Stimulated activated CD8-positive, alpha-beta memory T cell treated with anti-CD3 and anti-CD28 coated beads, Interleukin-4, amount 100 ng/mL, for 48 hours (primary cell): ENCODE data around the gene COMMD8.
"Not testable (repeated sequence)": the region's sequence is repeated elsewhere in the genome, so short reads cannot be mapped to it uniquely, and the experiment has no call there.

Experiments used
- DNase-seq: peaks from one replicate; pipeline ENCODE4 v3.0.0-alpha.2; 2020

Gene COMMD8

DNA sequence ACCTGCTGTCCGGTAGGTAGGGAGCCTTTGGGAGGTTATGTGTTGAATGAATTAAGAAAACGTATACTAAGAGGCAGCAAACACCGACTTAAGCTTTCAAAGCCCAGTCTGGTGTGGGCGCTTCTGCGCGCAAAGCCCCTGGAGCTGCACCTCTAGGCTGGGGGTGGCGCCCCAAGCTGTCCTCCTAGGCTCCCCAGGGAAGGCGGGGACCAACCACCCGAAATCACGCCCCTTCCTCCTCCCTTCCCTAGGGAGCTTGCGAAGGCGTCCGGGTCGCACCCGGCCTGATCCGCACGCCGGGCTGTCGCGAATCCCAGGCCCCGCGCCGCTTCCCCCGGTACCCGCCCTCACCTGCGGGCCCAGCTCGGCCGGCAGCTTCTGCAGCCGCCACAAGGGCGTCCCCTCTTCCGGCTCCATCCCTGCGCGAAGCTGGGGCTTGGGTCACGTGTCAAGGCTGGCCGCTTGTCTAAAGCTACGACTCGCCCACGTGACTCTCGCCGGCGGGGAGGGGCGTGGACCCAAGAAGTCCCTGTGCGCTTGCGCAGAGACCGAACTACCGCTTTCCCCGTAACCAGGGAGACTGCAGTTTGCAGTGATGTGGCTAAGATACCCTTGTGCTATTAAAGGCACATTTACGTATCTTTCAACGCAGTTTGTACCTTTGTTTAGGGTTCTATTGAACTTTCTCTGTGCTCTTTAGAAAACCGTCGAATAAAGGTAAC, at the start of gene COMMD8:
COMMD8 (minus strand) TSS at position 468 of the 722 bp plus-strand sequence; CDS start at position 417, 51 bp downstream.
- peak; percentile 97 for DNase-seq

DNA sequence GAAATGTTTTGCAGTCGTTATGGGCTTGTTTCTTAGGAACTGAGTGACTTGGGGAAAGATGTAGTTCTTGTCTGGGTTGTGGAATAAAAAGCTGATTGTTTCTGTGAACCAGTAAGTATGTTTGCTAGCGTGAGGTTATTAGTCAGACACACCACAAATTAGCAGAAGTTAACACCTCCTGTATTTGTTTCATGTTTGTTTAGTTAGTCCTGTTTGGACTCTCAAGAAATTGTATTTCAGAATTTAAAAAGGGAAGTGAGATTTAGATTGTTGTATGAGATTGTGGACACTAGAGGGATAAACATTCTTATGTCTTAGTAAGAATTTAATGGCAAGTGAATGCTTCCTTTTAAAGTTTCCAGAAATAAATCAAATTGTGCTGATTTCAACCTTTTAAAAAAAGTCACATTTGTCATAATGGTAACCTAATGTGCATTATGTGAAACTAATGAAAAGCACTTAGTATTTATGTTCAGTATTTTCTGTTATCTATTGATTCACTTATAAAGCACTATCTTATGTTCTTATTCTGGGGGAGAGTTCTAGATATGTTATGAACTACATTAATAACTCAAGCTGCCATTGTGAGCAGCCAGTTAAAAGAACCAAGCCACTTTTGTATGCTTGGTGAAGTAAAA, 47.1 kb upstream of the COMMD8 start:
- no peak for DNase-seq

DNA sequence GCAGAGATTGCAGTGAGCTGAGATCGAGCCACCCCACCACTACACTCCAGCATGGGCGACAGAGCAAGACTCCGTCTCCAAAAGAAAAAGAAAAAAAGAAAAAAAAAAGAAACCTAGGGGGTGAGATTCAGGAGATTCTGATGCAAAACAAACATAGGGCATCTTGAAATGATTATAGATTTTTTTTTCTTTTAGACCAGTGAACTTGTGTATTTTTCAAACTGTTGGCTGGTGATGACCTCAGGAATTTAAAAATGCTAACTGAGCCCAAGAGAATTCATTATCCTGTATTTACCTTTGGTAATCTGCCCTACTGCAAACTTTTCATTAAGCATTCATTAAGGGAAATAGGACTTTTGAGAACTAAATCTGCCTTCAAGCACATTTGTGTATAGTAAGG, 42.2 kb upstream of the COMMD8 start:
- DNase-seq, result no peak

DNA sequence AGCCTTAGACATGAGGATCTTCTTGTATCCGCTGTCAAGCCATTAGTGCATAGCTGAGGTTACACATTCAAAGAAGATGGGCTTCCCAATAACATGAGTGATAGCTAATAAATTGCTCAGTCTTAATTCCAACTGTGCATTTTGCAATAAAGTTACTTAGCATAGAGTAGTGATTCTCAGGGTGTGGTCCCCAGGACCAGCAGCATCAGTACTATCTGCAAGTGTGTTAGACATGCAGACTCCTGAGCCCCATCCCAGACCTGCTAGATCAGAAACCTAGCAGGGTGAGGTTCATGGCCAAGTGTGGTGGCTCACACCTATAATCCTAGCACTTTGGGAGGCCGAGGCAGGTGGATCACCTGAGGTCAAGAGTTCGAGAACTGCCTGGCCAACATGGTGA, 41.6 kb upstream of the COMMD8 start:
- DNase-seq, result no peak

DNA sequence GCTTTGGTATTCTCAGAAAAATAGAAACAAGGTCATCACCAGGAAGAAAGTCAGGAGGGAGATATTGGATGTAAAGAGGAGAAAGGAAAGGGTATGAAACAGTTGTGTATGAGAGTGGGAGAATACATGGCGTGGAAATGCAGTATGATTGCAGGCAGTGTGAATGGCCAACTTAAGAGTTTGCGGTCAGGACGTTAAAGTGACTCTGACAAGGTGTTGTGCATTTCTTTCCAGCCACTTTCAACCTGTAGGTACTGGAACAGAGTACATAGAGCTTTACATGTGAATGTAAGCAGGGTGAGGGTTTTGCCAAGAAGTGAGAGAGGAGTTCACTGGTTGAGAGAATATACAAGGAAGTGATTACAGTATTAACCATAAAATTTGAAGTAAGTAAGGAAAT, 37.3 kb upstream of the COMMD8 start:
- DNase-seq, result no peak

DNA sequence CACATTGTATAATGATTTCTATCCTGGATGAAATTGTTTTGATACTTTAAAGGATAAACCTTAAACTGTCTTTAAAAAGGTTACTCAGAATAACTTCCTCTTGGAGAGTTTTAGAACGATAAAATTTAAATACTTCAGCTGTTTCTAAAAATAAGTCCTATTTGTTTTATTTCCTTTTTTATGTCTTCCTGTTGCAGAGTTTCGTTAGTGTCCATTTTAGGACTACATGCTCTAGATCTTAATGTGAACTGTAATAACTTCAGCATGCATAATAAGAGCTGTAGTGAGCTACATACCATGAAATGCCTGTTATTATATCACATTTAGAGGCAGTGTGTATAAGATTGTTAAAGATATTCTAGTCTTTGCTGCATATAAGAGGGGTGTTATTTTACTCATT, 36.2 kb upstream of the COMMD8 start:
- no peak for DNase-seq

DNA sequence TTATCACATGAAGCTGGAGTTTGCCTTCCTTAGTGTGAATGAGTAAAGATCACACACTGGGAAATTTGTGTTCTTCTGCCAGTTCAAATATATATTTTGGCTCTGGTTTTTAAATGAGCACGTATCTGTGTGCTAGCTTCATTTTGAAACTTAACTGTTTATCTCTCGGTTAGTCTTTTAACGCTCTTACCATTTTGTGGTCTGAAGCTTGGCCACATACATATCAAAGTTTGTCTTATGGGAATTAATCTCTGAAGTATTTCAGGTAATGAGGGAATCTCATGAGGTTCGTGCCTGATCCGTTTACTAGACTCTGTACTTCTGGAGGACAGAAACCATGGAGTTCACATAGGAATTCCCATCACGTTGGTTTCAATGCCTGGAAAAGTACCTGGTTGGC, 35.4 kb upstream of the COMMD8 start:
- DNase-seq, result no peak

DNA sequence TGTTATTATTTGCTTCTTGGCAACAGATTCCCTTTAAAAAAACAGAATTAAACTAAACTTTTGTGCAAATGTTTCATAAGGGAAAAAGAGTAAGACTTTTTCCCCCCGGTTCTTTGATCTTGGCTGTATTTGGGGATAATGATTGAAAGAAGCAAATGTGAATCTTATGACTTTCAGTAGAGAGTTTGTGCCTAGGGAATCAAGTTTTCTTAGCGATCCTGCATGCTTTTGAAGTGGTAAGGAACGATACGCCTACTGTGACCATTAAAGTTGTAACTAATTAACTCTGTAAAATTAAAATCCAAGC, 30.6 kb upstream of the COMMD8 start:
- no peak for DNase-seq

DNA sequence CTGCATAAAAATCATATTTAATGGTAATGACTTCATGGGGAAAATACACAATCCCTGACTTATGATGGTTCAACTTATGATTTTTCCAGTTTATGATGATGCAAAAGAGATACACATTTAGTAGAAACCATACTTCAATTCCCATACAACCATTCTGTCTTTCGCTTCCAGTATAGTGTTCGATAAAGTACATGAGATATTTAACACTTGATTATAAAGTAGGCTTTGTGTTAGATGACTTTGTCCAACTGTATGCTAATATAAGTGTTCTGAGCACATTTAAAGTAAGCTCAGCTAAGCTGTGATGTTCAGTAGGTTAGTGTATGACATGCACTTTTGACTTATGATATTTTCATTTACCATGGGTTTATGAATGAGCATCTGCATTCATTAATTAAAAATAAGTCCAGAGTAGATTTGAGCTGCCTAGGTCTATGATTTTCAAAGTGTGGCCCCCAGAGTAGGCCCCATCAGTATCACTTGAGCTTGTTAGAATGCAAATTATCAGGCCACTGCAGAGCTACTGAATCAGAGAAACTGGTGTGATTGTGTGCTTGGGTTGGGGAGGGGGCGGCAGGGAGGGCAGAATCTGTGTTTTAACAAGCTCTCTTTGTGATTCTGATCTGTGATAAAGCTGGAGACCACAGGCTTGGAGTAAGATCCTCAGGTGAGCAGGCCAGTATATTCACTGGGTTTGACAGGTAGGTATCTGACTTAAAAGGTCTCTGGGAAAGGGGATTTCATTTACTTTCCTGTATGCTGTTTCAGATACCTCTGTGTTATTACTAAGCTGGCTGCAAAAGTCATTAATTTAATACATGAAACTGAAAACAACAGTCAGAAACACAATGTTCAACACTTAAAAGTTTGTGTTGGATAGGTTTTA, 30.0 kb upstream of the COMMD8 start:
- DNase-seq, result no peak

DNA sequence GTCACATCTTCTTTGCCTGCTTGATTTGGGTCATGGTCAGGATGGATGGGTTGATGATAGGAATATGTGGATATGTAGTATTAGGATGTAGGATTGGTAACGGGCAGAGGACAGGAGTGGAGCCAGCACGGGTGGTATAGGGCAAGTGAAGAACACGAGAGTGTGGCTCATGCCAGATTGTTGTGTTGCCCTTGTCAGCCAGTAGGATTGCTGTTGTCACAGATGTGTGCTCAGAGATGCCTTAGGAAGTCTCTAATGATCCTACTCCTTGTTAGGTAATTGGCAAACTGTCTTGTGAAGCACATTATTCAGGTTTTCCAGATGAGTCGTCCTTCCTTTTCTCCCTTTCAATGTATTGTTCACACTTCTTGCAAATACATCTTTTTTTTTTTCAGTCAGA, 27.0 kb upstream of the COMMD8 start:
- peak; percentile 28 for DNase-seq

DNA sequence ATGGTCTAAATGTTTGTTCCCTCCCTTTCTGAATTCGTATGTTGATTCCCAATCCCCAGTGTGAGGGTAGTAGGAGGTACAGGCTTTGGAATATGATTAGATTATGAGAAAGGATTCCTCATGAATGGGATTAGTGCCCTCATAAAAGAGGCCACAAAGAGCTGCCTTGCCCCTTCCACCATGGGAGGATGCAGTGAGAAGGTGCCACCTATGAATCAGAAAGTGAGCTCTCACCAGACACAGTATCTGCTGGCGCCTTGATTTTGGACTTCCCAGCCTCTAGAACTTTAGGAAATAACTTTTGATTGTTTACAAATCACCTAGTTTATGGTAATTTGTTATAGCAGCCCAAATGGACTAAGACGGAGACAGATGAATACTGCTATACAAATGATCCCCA, 25.2 kb upstream of the COMMD8 start:
- no peak for DNase-seq

DNA sequence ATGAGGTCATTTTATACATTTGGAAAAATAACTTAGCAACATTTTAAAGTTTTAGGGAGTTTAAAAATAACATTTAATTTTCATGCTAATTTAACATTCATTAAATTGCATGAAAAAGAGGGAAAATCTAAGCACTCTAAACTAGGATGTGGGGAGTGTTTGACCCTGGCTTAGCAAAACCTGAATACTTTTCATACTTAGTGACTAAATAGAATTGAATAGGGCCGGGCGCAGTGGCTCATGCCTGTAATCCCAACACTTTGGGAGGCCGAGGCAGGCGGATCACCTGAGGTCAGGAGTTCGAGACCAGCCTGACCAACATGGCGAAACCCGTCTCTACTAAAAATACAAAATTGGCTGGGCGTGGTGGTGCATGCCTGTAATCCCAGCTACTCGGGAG, 23.2 kb upstream of the COMMD8 start:
- not testable (repeated sequence) for DNase-seq

DNA sequence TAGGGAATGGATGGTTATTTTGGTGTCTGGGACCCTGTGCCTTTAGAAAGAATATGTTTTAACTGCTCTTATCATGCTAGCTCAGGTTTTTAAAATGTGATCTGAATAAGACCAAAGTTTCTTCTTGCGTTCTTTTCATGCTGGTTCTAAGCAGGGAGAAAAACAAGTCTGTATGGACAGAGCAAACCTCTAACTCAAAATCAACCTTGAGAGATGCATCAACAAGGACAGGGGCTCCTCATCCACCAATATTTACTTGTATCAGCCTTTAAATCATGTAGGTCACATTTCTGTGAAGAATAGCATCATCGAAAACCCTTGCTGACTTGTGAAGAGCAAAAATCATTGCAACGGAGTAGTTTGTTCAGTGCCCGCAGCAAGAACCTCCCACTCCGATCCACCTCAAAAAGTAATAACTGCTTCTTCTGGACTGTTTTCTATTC, 22.8 kb upstream of the COMMD8 start:
- DNase-seq, result no peak

DNA sequence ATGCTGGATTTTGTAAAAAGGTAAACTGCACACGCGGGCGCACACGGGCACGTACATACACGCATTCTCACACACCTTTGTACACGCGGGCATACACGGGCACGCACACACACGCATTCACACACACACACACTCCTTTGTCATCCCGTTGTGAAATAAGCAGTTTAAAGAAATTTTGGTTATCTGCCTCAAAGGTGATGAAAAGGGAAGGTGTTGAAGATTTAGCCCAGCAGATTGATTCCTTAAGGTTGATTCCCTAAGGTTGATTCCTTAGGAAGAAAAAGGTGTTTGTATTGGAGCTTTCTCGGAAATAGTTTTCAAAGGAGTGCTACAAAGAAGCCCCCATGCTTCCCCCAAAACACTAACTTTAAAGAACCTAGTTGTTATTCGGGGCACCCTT, 22.3 kb upstream of the COMMD8 start:
- DNase-seq, result no peak

DNA sequence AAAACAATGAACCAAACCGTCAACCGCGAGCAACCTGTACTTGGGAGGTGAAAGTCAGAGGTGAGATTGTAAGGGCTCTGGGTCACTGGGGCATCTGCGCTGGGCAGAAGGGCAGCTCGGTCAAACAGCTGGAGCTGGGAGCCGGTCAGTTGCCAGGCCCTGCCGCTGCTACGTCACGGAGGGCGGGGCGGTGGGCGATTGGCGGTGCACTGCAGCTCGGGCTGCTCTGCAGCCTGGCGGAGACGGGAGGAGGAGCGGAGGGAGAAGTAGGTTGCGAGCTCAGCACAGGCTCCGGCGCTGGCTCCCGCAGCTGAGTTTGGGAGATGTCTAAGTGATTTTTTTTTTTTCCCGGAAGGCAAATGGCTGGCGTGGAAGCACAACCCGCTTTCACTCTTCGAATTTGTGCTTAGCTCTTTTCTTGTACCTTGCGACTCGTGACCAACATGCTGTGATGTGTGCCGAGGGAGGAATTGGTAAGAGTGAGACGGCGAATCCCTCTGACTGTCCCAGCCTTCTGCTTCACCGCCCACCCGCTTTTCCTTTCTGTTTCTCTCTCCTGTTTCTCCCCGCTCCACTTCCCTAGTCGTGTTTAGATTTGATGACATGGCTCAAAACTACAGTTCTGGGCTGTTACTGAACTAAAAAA, 21.7 kb upstream of the COMMD8 start, which contains the start of gene ATP10D:
ATP10D (plus strand) TSS at position 229 of the 646 bp plus-strand sequence. CDS start 27,266 bp downstream, outside the sequence.
- DNase-seq, result peak; percentile 89

DNA sequence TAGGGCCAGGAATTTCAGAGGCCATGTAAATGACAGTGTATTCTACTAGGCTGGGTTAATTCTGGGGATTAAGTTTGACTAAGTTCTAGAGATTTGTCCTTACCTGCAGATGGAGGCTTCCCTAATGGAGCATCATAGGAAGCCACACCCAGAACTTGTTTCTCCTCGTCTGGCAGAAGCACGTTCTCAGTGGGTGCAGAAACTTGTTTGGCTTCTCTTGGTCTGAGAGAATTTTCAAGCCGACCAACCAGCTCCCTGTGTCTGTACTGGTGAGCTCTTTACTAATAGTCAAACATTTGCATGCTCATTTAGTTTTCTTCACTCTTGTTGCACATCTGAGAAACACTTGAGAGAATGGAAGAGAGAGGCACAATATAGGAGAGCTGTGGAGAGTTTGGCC, 20.7 kb upstream of the COMMD8 start:
- DNase-seq, result no peak

DNA sequence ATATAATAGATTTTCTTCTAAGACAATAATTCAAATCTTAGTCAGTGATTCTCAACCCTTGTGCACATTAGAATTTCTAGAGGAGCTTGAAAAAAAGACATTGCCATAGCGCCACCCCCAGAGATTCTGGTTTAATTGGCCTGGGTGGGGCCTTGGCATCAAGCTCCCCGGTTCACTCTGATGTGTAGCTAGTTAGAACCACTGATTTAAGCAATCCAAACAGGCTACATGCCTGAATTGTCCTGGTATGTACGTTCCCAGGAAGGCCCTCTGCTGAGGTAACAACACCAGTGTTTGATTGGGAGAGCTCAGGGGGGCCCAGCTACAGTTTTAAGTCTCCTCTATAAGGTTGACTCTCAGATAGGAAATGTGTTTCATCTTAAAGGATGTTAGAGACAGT, 20.2 kb upstream of the COMMD8 start:
- no peak for DNase-seq

DNA sequence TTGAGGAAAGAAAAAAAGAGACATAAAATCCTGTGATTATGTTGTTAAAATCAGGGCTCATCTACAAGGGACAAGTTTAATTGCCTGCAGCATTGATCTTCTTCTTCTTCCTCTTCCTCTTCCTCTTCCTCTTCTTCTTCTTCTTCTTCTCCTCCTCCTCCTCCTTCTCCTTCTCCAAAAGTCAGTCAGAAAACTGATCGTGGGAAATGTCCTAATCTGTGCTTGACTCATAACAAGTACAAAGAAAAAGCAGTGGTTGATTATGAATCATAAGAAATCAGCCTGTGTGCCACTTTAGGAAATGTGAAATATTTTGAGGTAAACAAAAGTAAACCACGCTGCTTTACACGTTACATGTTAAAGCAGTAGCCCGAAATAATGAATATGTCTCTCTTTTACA, 18.8 kb upstream of the COMMD8 start:
- no peak for DNase-seq

DNA sequence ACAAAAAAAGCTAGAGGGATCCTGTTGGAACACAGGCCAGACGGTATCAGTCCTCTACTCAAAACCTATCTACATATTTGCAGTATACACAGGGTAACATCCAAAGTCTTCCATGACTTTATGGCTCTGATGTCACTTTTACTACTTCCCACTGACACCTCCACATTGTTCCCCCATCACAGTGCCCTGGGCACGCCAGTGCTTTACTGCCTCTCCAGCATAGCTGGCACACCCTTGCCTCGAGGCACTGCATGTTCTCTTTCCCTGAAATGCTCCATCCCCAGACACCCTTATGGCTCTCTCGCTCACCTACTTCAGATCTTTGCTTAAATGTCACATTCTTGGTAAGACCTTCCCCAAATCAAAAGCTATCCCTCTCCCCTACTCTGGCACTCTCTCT, 15.3 kb upstream of the COMMD8 start:
- no peak for DNase-seq

DNA sequence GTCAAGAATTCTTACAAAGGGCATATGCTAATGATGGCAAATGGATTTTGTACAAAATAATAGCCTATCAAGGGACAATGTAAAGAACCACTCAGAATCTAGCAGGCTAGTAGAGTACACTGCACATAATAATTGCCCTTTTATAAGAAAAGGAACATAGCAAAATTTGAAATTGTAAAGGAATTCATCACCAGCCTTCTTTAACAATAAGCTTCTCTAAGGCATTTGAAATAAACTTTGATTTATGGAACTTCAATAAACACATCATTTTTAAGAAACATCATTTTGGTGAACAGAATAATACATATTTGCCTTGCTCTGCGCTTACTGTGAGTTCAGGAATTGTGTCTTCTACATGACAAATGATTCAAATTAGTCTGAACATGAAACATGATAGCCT, 11.9 kb upstream of the COMMD8 start:
- no peak for DNase-seq

DNA sequence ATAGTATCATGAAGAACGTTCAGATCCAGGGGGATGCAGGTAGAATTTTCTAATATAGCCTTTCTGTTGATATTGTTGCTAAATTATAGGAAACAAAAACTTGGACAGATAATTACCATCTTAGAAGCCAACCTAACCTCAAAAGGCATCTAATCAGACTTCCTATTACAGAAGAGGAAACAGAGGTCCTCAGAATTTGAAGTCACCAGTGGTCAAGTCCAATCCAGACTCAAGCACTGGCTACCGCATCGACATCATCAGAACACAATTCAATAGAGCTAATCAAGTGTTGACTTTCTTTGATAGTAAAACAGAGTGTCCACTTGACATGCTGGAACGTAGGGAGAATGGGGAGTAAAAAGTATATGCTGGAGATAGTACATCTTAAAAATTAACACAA, 11.3 kb upstream of the COMMD8 start:
- DNase-seq, result no peak

DNA sequence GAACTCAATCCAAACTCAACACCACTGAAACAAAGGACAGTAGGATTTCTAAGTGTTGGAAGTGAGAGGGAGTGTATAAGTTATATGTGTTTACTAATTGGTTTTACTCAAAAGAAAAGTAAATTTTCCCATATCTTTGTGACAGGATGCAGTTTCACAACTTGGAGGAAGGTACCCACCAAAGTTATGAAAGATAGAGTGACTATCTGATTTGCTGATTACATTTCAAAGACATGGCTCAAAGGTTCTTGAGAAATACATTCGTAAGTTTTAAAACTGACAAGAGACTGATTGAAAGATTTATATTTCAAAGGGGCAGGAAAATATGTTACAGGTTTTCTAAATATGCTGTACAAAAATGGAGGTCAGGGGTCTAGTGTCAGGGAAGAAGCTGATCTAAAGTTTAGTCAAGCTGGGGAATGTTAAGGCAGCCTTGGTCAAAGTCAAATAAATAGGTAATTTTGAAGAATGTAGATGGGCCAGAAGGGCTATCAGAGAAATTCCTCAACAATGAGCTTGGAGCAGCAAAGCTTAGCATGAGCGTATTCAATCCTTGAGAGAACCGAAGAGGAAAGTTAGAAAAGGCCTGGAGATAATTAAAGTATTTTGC, 9.7 kb upstream of the COMMD8 start:
- DNase-seq, result no peak

DNA sequence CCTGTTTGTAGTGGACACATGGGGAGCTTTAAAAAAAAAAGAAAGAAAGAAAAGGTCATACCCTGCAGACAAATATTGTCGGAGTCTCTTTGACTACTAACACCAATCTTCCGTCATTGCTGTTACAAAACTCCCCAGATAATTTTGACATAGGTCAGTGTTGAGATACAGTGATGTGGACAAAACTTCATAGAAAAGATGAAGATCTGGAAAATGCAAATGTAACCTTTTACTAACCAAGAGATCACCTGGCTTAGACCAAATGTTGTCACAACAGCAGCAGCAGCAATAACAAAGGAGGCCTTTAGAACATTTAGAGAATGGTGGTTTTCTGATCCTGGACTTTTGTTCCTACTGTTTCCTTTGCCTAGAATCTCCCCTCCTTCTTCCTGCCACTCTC, 8.1 kb upstream of the COMMD8 start:
- no peak for DNase-seq
